Keratinocyte (primary cell): Measurements from ENCODE around the gene STK11IP.

Experiments
- CTCF ChIP-seq, 3 experiments: IDR thresholded peaks in 1 of 3; conservative IDR thresholded peaks in 1 of 3; optimal IDR thresholded peaks in 1 of 3; 2 replicates in 2 of 3; 3 replicates in 1 of 3; pipeline versions ENCODE3 to v1.5.1; 2011; ENCODE audit warnings: low read length in 3 of 3, mild to moderate bottlenecking in 3 of 3, moderate library complexity in 2 of 3, control low read depth in 1 of 3, inconsistent platforms in 1 of 3; ENCODE audit not compliant: insufficient read depth in 2 of 3; ENCODE audit errors: extremely low read depth in 1 of 3
- EZH2 ChIP-seq: IDR thresholded peaks from one replicate; pipeline ENCODE4 v1.6.1; 2012; ENCODE audit warnings: inconsistent platforms, mild to moderate bottlenecking, low read length, moderate library complexity

GRCh38 chr2:219643084-219643473 lies 45.4 kb downstream of the STK11IP start:
- TF ChIP-seq EZH2 (no peak), CTCF (optimal IDR thresholded peaks at IDR 0.05 in 1 of 3, IDR thresholded peaks at IDR 0.05 in 1 of 3, conservative IDR thresholded peaks at IDR 0.05 in 1 of 3; ENCODE audit: extremely low read depth in 1 of 3, insufficient read depth in 2 of 3, low read length in 3 of 3) (no peak)
